GM19023 (cell line): ENCODE measurements around the gene VPS26B.

ENCODE experiments used
- ATAC-seq: cut with Tn5 transposase; IDR thresholded peaks from one replicate; pipeline ENCODE4 v1.9.1; 2021; ENCODE audit warnings: mild to moderate bottlenecking, moderate library complexity; ENCODE audit not compliant: unreplicated experiment

The VPS26B gene

DNA sequence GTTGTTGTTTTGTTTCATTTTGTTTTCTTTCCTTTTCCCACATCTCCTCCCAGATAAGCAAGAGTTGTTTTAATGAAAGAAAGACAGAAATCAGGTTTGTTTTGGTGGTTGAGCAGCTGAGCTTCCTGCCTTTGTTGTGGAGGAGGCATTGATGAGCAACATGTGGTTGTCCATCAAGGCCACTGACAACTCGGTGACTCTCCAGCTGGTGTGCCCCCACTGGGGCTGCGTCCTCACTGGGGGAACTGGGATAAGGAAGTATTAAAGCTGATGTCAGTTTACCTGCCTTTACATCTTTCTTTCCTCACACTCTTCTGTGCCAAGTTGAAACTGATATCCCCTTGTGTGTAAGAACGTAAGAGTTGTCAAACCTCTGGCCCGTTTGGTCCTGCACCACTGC, 5.9 kb downstream of the VPS26B start:
- no peak for ATAC-seq

DNA sequence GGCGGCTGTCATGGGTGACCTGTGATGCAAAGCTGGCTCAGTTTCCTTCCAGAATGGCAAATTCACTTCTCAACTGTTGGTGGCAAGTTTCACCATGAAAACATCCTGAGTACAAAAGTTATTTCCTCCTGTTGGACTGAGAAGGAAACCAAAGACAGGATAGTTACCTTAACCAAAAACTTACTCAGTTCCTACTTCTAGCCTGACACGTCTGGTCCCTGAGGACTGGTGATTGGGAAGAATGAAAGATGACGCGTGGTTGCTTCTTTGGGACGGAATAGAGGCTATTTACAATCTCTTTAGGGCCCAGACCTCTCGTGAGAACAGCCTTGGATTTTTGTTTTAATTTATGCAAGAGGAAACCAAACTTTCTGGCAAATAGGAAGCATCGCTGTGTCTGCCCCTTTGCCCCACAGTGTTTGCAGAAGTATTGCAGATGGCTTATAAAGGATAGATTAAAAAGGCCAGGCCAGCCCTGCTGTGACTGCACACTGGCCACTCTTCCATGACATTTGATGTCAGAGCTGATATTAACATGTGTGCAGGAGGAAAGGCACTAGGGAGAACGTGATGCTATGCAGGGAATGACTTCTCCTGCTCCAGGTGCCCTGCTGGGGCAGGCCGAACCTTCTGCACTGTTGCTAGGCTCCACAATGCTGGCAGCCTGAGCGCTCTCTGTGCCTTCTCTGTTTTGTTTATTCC, 7.6 kb downstream of the VPS26B start:
- ATAC-seq = no peak

DNA sequence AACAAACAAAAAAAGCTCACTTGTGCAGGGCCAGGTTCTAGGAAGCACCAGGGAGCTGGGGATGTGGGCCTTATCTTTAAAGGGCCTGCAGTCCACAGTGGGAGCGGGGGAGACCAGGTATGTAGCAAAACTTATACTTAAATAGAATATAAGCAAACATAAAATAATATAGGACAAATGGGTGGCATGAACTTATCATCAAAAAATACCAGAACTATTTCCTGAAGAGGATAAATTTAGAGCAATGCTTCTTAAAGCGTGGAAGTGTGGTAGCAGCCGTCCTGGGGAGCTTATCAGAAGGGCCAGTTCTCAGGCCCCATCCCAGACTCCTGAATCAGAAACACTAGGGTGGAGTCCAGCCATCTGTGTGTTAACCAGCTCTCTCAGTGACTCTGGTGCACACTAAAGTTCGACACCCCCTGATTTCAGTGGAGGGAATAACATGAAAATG, 9.3 kb downstream of the VPS26B start:
- ATAC-seq = no peak

DNA sequence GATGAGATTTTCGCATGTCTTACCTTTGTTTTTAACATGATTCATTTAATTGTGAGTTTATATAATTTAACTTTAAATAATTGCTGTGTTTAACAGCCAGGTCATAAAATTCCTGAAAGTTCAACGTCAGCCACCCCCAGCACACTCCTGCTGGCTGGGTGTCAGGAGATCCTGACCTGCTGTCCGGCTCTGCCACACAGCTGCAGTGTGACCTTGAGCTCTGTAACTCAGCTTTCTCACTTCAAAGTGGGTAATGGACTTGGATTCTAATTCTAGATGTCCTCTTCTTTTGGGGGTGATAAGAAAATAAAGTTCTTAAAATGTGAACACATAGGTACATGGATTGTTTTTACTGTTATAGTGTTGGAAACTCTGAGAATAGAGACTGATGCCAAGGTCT, 10.9 kb downstream of the VPS26B start:
- no peak for ATAC-seq

DNA sequence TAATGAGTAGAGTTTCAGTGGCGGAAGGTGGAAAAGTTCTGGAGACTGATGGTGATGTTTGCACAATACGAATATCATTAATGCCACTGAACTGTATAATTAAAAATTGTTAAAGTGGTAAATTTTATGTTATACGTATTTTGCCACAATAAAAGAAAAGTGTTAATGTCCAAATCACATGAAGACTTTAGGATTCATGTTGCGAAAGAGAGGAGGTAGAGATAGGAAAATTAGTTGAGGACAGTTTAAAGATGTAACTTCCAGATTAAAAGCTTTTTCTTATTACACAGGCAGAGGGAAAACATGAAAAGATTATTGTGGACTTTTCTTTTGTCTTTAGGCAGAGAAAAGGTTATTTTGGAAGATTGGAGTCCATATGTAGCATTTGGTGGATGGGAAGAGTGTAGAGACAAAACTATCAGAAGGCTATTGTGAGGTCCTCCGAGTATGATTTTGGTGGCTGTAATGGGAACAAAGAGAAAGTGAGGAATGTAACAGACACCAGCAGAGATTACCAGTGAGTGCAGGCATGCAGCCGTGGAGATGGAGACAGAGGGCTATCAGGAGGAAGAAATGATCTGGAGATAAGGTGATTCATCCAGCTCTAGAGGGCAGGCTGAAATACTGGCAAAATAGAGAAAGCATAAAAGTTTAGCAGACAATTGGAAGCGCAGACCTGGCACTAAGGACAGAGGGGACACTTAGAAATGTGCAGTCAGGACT, 12.5 kb downstream of the VPS26B start:
- no peak for ATAC-seq

DNA sequence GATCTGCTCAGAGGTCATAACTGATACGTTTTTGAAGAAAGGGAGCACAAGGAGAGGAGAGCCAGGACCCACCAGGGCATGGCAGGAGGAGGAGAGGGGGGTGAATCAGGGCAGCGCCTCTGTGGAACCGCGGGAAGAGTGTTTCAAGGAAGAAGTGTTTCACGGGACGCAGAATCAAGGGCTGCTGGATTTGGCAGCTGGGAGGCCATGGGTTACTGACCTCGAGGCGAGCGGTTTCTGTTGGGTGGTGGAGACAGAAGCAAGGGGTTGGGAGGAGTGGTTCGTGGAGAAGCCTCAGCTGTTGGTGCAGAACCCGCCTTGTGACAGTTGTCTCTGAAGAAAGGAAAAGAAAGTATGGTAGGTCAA, 13.1 kb downstream of the VPS26B start:
- ATAC-seq = no peak

DNA sequence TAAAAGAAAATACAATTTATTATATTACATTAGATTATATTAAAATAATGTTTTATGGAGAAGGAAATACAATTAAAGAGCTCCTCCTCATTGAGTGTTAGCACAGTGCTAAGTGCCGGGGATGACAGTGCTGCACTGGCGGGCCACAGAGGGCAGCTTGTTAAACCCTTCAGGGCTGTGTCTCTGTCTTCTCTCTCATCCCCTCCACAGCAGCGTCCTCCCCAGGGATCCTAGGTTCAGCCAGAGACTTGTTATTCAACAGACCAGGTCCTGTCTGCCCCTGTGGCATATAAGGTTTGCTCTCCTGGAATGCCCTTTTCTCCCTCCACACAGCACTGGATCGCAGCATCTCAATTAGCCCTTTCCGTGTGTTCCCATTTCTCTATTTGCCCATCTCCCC, 14.5 kb downstream of the VPS26B start:
- no peak for ATAC-seq

DNA sequence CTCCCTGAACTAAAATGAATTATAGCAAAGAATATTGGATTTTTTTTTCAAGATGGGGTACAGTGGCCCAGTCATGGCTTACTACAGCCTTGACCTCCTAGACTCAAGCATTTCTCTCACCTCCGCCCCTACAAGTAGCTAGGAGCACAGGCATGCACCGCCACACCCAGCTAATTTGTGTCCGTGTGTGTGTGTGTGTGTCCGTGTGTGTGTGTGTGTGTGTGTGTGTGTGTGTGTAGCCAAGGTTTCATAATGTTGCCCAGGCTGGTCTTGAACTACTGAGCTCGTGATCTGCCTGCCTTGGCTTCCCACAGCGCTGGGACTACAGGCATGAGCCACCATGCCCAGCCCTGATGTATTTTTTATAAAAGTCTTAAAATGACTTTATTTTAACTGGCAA, 16.1 kb downstream of the VPS26B start:
- no peak for ATAC-seq

DNA sequence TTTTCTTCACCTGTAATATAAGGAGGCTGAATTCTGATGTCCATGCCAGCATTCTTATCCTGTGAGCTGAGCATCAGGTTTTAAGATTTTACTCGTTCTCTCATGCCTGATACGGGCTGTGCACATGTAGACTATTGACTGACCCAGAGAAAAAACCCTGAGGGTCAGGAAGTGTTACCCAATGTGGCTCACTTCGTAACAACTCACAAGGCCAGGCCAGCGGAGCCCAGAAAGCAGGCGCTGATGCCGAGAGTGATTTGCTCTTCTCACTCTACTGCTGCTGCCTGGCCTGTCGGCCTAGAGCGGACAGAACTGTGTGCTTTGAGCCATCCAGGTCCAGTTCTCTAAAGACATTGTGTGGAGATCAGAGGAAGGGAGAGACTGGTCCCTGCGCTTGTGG, 17.9 kb downstream of the VPS26B start:
- no peak for ATAC-seq

DNA sequence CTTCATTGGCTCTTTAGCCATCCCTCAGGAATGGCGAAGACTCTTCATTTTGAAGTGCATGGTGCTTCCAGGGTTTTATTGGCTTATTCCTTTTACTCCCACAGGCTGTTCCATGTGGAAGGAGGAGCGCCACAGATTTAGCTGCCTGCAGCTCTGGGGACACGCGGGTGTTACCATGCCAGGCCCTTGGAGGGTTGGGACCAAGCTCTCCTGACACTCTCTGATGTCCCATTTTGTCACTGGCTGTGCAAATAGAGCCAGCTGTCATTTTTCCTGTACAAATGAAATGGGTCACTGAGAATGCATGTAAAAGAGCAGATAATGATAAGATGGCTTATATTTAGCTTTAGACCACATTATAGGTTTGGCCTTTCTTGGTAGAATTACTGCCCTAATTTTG, 19.4 kb downstream of the VPS26B start:
- ATAC-seq = no peak

DNA sequence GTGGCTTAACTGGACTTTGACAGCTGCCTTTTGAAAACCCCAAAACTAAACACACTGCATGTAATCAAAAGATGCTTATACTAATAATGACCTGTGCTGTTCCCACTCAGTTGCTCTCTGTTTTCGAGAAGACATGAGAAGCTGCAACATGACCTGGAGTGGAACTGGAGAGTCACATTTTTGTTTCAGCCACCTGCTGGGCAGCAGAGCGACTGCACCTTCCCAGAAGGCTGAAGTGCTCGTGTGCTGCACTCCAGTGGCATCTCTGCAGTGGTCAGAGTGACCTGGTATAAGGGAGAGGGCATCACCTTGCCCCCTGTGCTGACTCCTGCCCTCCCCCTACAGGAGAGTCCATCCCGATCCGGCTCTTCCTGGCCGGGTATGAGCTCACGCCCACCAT, 20.1 kb downstream of the VPS26B start:
- ATAC-seq = peak; percentile 81

DNA sequence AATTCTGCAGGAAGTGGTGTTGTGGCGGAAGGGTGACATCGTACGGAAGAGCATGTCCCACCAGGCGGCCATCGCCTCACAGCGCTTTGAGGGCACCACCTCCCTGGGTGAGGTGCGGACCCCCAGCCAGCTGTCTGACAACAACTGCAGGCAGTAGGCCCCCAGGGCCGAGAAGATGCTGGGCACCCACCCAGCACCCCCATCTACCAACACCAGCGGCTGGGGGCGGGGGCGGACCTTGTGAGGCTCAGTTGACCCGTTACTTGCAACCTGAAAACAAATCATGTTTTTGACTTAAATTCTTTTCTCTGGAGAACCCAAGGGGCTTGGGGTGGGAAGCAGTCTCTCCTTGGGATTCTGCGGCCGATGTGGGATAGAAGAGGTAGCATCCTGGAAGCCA, 21.0 kb downstream of the VPS26B start:
- no peak for ATAC-seq

DNA sequence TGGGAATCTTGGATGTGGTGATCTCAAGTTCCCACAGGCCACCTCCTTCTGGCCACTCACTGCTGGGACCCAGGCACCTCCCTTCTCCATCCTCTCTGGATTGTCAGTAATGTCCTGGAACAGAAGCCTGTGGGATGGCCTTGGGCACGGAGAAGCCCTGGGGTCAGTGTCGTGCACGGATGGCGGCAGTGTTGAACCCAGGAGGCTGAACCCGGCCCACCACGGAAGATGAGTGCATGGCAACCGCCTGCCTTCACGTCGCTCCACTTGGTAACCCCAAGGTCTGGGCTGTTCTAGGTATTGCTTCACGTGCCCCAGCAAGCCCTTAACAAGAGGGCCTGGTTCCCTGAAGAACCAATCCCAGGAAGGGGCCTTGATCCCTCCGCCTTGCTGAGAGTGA, 21.6 kb downstream of the VPS26B start:
- ATAC-seq = no peak

DNA sequence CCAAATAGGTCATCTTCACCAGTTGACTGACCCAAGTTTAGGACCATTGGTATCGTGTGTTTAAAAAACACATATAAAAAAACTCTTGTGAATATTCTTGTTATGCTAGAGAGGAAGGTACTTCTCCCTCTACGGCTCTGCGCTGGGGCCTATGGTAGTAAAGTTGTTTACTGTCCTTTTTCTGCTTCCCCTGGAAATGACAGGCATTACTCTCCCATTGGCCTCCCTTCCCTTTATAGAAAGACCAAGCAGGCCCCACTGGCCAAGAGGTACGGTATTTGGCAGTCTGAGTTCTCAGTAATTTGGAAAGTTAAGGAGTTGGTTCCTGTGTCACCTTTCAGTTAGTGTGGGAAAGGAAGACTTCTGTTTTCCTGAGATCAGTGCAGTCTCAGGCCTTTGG, 22.2 kb downstream of the VPS26B start:
- ATAC-seq = no peak

DNA sequence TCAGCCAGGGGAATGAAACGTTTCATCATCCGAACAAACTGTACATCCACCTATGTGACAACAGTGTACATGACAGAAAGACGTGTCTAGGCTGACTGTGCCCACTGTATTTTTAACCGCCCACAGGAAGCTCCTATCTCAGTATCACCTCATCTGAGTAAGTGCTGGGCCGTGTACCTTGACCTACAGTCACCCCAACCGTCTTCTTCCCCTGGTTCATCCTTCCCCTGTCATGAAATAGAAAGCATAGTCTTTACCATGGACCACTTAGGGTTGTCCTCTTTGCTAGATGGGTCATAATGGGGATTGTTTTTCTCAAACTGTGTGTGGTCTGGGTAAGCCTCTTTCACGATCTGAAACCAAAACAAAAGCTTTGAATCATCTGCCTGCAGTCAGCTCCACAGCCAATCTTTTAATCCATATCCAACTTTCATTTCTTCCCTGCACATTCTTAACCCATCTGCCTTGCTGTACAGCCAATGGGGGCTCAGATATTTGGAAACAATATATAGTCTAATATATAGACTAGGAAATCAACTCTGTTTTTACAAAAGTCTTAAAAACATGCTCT, 24.5 kb downstream of the VPS26B start:
- no peak for ATAC-seq

DNA sequence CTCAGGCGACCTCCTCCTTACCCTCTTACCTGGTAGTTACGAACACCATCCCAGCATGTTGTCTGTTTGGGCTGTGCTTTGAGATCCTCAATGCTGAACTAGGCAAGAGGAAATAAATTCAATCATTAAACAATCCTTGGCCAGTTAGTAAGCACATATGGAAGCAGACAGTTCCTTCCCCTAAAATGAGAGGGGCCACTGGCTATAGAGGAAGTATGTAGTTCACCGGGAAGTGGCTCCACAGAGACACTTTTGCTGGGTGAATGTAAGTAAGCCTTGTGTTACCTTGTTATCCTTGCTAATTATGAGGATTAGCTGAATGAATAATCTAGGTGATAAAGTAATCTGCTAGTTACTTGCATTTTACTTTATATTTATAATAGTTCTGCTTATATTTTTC, 25.8 kb downstream of the VPS26B start:
- no peak for ATAC-seq

DNA sequence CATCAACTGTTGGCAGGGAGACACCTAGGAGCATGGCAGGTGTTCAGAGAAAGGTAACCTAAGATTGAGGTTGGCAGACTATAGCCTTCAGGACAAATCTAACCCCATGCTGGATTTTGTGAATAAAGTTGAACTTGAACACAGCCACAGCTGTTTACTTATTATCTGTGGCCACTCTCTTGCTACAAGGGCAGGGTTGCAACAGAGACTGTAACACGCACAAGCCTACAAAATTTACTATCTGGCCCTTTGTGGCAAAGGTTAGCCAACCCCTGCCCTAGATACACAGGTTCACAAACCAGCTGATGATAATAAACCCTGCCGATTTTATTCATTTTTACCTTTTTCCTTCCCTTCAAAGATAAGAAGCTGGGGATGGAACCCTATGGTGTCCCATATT, 26.2 kb downstream of the VPS26B start:
- no peak for ATAC-seq

DNA sequence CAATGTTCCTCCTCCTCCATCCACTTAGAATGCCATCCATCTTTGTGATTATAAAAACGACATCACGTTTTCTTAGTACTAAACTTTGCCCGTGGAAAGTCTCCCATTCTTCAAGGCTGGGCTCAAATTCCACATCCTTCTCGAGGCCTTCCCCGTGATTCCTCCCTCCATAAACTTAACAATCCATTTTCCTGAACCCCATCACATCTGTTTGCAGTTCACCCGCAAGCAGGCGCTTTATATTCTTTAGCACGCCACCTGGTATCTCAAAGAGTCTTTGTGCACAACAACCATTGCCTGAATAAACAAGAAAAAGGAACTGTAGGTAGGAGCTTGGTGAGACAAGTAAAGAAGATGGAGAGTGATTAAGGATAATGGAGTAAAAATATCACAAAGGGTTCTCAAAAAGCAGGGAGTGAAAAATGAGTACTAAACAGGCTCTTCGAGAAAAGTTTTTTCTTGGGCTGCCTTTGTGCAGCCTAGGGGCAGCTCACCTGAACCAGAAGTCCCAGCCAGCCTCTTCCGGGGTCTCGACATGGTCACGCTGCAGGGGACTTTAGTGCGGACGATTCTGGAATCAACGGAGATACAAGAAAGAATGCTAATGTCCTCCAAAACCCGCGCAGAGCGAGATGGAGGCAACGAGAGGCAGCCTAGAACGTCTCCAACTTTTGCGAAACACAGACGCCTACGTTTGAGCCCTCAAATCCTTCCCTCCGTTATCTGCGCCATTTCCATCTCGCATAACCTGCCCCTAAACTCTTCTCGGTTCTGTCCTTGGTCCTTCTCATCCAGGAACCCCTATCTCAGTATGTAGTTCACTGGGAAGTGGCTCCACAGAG, 28.1 kb downstream of the VPS26B start:
- peak; percentile 32 for ATAC-seq

DNA sequence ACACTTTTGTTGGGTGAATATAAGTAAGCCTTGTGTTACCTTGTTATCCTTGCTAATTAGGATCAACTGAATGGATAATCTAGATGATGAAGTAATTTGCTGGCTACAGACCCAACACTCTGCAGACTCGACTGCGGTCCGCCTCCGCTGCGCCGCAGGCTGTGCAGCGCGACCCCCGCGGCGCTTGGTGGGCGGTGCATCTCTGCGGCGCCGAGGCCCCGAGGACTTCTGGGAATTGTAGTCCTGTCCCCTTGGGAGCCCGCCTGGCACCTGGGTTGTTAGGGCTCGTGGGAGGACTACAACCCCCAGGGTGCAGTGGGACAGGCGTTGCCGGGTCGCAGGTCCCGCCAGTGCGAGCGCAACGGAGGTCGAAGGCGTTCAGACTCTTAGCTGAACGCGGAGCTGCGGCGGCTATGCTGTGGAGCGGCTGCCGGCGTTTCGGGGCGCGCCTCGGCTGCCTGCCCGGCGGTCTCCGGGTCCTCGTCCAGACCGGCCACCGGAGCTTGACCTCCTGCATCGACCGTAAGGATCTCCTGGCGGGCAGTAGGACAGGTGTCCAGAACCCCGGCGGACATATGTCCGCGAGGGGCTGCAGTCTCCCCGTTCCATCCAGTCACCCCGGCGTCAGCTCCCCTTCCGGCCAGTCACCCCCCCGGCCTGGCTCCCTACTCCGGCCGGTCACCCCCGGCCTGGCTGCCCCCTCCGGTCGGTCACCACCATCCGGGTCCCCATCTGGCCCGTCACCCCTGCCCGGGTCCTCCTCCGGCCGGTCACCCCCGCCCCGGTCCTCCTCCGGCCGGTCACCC, 28.9 kb downstream of the VPS26B start, which contains the start of the genes ACAD8 and THYN1:
Gene ACAD8 (plus strand): TSS at position 381 of the 806 bp plus-strand sequence. CDS start 33 bp downstream, at position 414.
Gene THYN1 (minus strand): TSS at position 165 of the 806 bp plus-strand sequence. CDS start 470 bp downstream, outside the sequence.
- ATAC-seq = peak; percentile 98

DNA sequence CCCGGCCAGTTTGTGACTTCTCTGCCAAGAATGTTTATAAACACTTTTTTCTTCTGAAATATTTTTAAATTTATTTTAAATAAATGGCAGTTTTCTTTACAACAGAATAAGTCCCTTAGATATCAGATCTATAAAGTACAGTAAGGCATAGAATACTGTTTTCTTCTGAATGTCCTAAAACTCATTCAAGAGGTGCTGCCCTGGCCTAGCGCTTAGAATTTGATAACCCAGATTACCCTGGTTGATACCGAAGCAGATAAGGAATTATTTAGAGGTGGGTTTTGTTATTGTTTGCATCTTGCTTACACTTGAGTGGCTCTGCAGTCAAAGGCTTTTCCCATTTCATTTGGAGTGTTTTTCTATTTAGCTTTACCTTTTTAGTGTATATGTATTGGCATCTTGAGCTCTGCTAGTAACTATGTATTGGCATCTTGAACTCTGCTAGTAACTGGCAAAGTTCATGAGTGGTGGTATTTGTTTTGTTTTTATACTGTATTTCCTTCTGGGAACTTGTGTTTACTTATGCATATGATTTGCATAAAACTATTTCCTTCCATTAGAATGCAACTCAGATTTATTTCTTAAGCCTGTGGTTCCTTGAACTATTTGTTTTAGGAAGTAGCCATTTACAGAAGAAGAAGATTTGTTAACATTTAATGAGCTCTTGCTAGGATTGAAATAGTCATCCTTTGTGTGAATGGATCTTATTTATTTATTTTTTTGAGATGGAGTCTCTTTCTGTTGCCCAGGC, 30.1 kb downstream of the VPS26B start:
- ATAC-seq = no peak
